Lower lobe of right lung (tissue), 2 donors: ENCODE measurements around the gene ADPRH. TPM values are rescaled to one million over a fixed set of nuclear protein-coding genes. Genes with fewer than 3 reads are reported as not detected.

Experiments
- ATAC-seq, 2 donors: fragments of 200-7000 bp; cut with Tn5 transposase; one replicate each; pipeline ENCODE4 v1.9.1; 2020 to 2022; ENCODE audit warnings: mild to moderate bottlenecking in 2 of 2, moderate library complexity in 2 of 2
- DNase-seq: peaks from one replicate; pipeline ENCODE4 v3.0.0-alpha.2; 2020
- H3K27ac ChIP-seq: fragments of 200-600 bp; one replicate; pipeline ENCODE4 v1.8.0; 2022
- H3K27me3 ChIP-seq: fragments of 200-600 bp; one replicate; pipeline ENCODE4 v1.8.0; 2022; ENCODE audit warnings: low read depth
- H3K36me3 ChIP-seq: fragments of 200-600 bp; one replicate; pipeline ENCODE4 v1.8.0; 2022; ENCODE audit warnings: mild to moderate bottlenecking
- H3K4me1 ChIP-seq: fragments of 200-600 bp; one replicate; pipeline ENCODE4 v1.8.0; 2022
- H3K4me3 ChIP-seq: fragments of 200-600 bp; one replicate; pipeline ENCODE4 v1.8.0; 2022; ENCODE audit warnings: mild to moderate bottlenecking
- H3K9me3 ChIP-seq: fragments of 200-600 bp; one replicate; pipeline ENCODE4 v1.8.0; 2022
- CTCF ChIP-seq: fragments of 200-600 bp; IDR thresholded peaks from one replicate; pipeline ENCODE4 v1.8.0; 2022; ENCODE audit warnings: antibody characterized with exemption, mild to moderate bottlenecking
- intact Hi-C: fragments of 100-400 bp; cut with DNase I; formaldehyde crosslinking; loops from one replicate; pipeline ENCODE4 v1.11.0; 2022
- long read RNA-seq: library from polyadenylated mRNA; unstranded; transcript quantifications from one replicate; pipeline ENCODE4 v2.0.0, GENCODE V29; 2021
- total RNA-seq: library from RNA; stranded (reverse); fragmentation: NEBNext Ultra II Directional; extraction: Animal tissue kit (Norgen Biotek cat#: 25700); gene quantifications from one replicate; pipeline ENCODE4 v1.2.1, GENCODE V29; 2021
- donor health status: DM: no; HTN: yes; CAD: no; lungs with severe emphysema.

Gene ADPRH
- total RNA-seq, result 32.0 TPM
- long read RNA-seq, full-length matches to known transcripts, result 66 of 87 reads
- long read RNA-seq, partial matches to known transcripts, result 10 of 87 reads
- long read RNA-seq, other reads (novel, unspliced or antisense), result 11 of 87 reads

DNA sequence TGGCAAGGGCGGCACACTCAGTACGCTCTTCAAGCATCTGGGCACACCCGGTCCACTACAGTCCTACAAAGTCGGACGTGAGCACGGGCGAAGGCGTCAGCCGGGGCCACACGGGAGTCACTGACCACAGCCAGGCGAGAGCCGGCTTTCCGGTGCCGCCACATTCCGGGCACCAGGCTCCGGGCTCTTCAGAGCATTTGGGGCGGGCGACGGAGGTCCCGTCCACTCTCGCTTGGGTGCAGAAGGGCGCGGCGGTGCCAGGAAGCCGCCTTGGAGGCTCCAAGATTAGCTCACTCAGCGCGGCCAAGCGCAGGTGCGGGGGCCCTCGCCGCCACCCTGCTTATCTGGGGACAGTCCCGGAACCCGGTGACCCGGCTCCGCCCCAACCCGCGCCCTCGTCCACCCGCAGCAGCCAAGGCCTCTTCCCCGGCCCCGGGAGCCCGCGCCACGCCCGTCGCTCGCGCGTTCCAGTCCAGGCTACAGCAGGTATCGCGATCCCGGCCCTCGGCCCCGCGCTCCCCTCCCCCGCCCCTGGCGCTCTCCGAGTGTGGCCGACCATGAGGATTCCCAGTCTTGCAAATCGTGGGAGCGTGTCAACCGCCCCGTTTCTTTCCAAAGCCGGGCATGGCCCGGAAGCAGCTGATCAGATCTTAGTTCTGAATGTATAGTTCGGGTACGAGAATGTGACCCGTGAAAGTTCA lies at the start of gene ADPRH:
Gene ADPRH (plus strand): TSS at position 127 of the 701 bp plus-strand sequence. CDS start 2,678 bp downstream, outside the sequence.
- Histone ChIP-seq H3K36me3 (peaks cover 3% of the 10 kb centered on the region), H3K4me1 (peaks cover 26% of the 10 kb centered on the region), H3K27ac (peak within 1 kb of the TSS; percentile 98), H3K27me3 (no peaks in the 10 kb centered on the region), H3K4me3 (peak within 1 kb of the TSS; percentile 66), H3K9me3 (no peaks in the 10 kb centered on the region)
- intact Hi-C loops, result no loop called here
- DNase-seq (peak; percentile 93), ATAC-seq (peak; percentile 96 to 97)
- TF ChIP-seq CTCF, result no peak

- intact Hi-C loops, result no loop called here
These were observed 49.4 kb upstream of the ADPRH start for GRCh38 chr3:119529883-119530282.

GRCh38 chr3:119530456-119530855 lies 48.8 kb upstream of the ADPRH start:
- Histone ChIP-seq H3K9me3 (no peaks in the 10 kb centered on the region), H3K36me3 (no peaks in the 10 kb centered on the region), H3K27ac (no peak overlapping the region), H3K27me3 (no peaks in the 10 kb centered on the region), H3K4me3 (no peak overlapping the region), H3K4me1 (no peaks in the 10 kb centered on the region)
- peak; percentile 51 to 71 for ATAC-seq
- intact Hi-C loops, result no loop called here
- no peak for TF ChIP-seq CTCF
- no peak for DNase-seq

More at GRCh38 chr3:119529883-119530282, 49.4 kb upstream of the ADPRH start:
- Histone ChIP-seq H3K27ac (no peak overlapping the region), H3K4me1 (no peaks in the 10 kb centered on the region), H3K9me3 (no peaks in the 10 kb centered on the region), H3K27me3 (no peaks in the 10 kb centered on the region), H3K36me3 (peaks cover 2% of the 10 kb centered on the region), H3K4me3 (no peak overlapping the region)
- no peak for TF ChIP-seq CTCF
- DNase-seq (no peak), ATAC-seq (peak in 1 of 2 donors; percentile 31)

GRCh38 chr3:119531151-119531550 lies 48.1 kb upstream of the ADPRH start:
- H3K36me3 ChIP-seq, result no peaks in the 10 kb centered on the region
- no peaks in the 10 kb centered on the region for H3K27me3 ChIP-seq
- peak overlapping the region; percentile 8 for H3K4me3 ChIP-seq
- no peaks in the 10 kb centered on the region for H3K9me3 ChIP-seq
- H3K4me1 ChIP-seq, result no peaks in the 10 kb centered on the region
- TF ChIP-seq CTCF, result no peak
- intact Hi-C loops, result no loop called here
- ATAC-seq (peak; percentile 23 to 35), DNase-seq (no peak)
- no peak overlapping the region for H3K27ac ChIP-seq

- H3K9me3 ChIP-seq, result no peaks in the 10 kb centered on the region
- no peak for DNase-seq
- H3K27ac ChIP-seq, result no peak overlapping the region
- no peak for TF ChIP-seq CTCF
- ATAC-seq, result no peak
- H3K4me3 ChIP-seq, result no peak overlapping the region
- H3K36me3 ChIP-seq, result no peaks in the 10 kb centered on the region
- no peaks in the 10 kb centered on the region for H3K27me3 ChIP-seq
- no peaks in the 10 kb centered on the region for H3K4me1 ChIP-seq
- intact Hi-C loops, result no loop called here
These were observed 45.0 kb upstream of the ADPRH start for GRCh38 chr3:119534296-119534695.
